GM23338 (cell line): ENCODE data around the gene CFAP299. TPM values are rescaled to one million over a fixed set of nuclear protein-coding genes. Genes with fewer than 3 reads are reported as not detected.

Source experiments
- ATAC-seq: fragments of 200-7000 bp; cut with Tn5 transposase; 3 replicates; pipeline ENCODE4 v1.9.1; 2020
- DNase-seq: peaks from one replicate; pipeline ENCODE4 v3.0.0-alpha.2; 2015; ENCODE audit warnings: low spot score
- H2AFZ ChIP-seq: fragments of 200-600 bp; sonication (generic); 2 replicates; pipeline ENCODE4 v1.8.0; 2016; ENCODE audit warnings: antibody characterized with exemption, mild to moderate bottlenecking, moderate library complexity
- H3F3A ChIP-seq: fragments of 200-600 bp; sonication (generic); replicated peaks from 2 replicates; pipeline ENCODE4 v1.8.0; 2017; ENCODE audit warnings: antibody characterized with exemption, mixed run types, low read depth
- H3K27ac ChIP-seq: fragments of 200-600 bp; sonication (generic); 2 replicates; pipeline ENCODE4 v1.6.1; 2016; ENCODE audit warnings: low read depth
- H3K27me3 ChIP-seq: fragments of 200-600 bp; sonication (generic); 2 replicates; pipeline ENCODE4 v1.8.0; 2016; ENCODE audit warnings: mild to moderate bottlenecking, mixed run types, moderate library complexity; ENCODE audit not compliant: insufficient read depth
- H3K36me3 ChIP-seq: fragments of 200-600 bp; sonication (generic); 2 replicates; pipeline ENCODE4 v1.8.0; 2016; ENCODE audit warnings: mild to moderate bottlenecking; ENCODE audit not compliant: insufficient read depth
- H3K4me1 ChIP-seq: fragments of 200-600 bp; sonication (generic); 2 replicates; pipeline ENCODE4 v1.8.0; 2016; ENCODE audit warnings: mild to moderate bottlenecking, moderate library complexity; ENCODE audit not compliant: insufficient read depth
- H3K4me2 ChIP-seq: fragments of 200-600 bp; sonication (generic); 2 replicates; pipeline ENCODE4 v1.7.1; 2017; ENCODE audit warnings: mixed run types
- H3K4me3 ChIP-seq: fragments of 200-600 bp; sonication (generic); 2 replicates; pipeline ENCODE4 v1.6.1; 2016; ENCODE audit warnings: mixed run types
- H3K79me2 ChIP-seq: fragments of 200-600 bp; sonication (generic); replicated peaks from 2 replicates; pipeline ENCODE4 v1.8.0; 2017; ENCODE audit warnings: mild to moderate bottlenecking; ENCODE audit not compliant: insufficient read depth
- H3K9me2 ChIP-seq: fragments of 200-600 bp; sonication (generic); 2 replicates; pipeline ENCODE4 v1.8.0; 2017; ENCODE audit not compliant: insufficient read depth
- H4K20me1 ChIP-seq: fragments of 200-600 bp; sonication (generic); replicated peaks from 2 replicates; pipeline ENCODE4 v1.8.0; 2017; ENCODE audit warnings: mild to moderate bottlenecking; ENCODE audit not compliant: insufficient read depth
- H3K27ac Mint-ChIP-seq: 2 replicates; pipeline ENCODE4 v1.8.0; 2020; ENCODE audit warnings: inconsistent platforms, mild to moderate bottlenecking, moderate library complexity, mixed read lengths
- H3K27me3 Mint-ChIP-seq: 3 replicates; pipeline ENCODE4 v1.8.0; 2022; ENCODE audit warnings: low read depth, mild to moderate bottlenecking, moderate library complexity, mixed read lengths, inconsistent platforms; ENCODE audit not compliant: insufficient read depth, poor library complexity
- H3K36me3 Mint-ChIP-seq: 3 replicates; pipeline ENCODE4 v1.8.0; 2021; ENCODE audit warnings: low read depth, mild to moderate bottlenecking, inconsistent platforms, moderate library complexity, mixed read lengths
- H3K4me1 Mint-ChIP-seq: 3 replicates; pipeline ENCODE4 v1.8.0; 2020; ENCODE audit warnings: mild to moderate bottlenecking, inconsistent platforms, mixed read lengths
- H3K4me3 Mint-ChIP-seq: 3 replicates; pipeline ENCODE4 v1.8.0; 2021; ENCODE audit warnings: moderate library complexity, mild to moderate bottlenecking, inconsistent platforms, mixed read lengths
- H3K9me3 Mint-ChIP-seq: 3 replicates; pipeline ENCODE4 v1.8.0; 2020; ENCODE audit warnings: moderate library complexity, mild to moderate bottlenecking, inconsistent platforms, mixed read lengths
- CREB1 ChIP-seq: fragments of 250-450 bp; sonication (Bioruptor Pico); IDR thresholded peaks from 2 replicates; pipeline ENCODE4 v1.5.0; 2020; ENCODE audit warnings: low read depth, mild to moderate bottlenecking, moderate library complexity
- EZH2 ChIP-seq: fragments of 200-600 bp; sonication (generic); IDR thresholded peaks from one replicate; pipeline ENCODE4 v1.8.0; 2017; ENCODE audit warnings: antibody characterized with exemption, mild to moderate bottlenecking, low read depth; ENCODE audit not compliant: unreplicated experiment
- JUNB ChIP-seq: IDR thresholded peaks from one replicate; pipeline ENCODE4 v1.6.1; 2016; ENCODE audit warnings: antibody characterized with exemption; ENCODE audit not compliant: unreplicated experiment
- NANOG ChIP-seq: IDR thresholded peaks from 2 replicates; pipeline ENCODE4 v1.6.1; 2016; ENCODE audit warnings: antibody characterized with exemption, borderline replicate concordance
- POLR2AphosphoS5 ChIP-seq: IDR thresholded peaks from 2 replicates; pipeline ENCODE4 v1.6.1; 2016; ENCODE audit warnings: antibody characterized with exemption, low read depth
- REST ChIP-seq: IDR thresholded peaks from one replicate; pipeline ENCODE4 v1.6.1; 2018; ENCODE audit warnings: antibody characterized with exemption; ENCODE audit not compliant: unreplicated experiment
- STAT1 ChIP-seq: IDR thresholded peaks from one replicate; pipeline ENCODE4 v1.6.1; 2016; ENCODE audit warnings: antibody characterized with exemption; ENCODE audit not compliant: unreplicated experiment
- ZNF114 ChIP-seq: fragments of 250-450 bp; sonication (Bioruptor Pico); IDR thresholded peaks from 2 replicates; pipeline ENCODE4 v1.5.0; 2020; ENCODE audit warnings: mild to moderate bottlenecking, moderate library complexity
- ZNF331 ChIP-seq: fragments of 250-450 bp; sonication (Bioruptor Pico); IDR thresholded peaks from 2 replicates; pipeline ENCODE4 v1.5.0; 2020; ENCODE audit warnings: low read depth, mild to moderate bottlenecking, moderate library complexity
- polyA plus RNA-seq: library from polyadenylated mRNA; unstranded; fragments of >200 nt; fragmentation: Nextera tagmentation; extraction: Ambion mirVana; gene quantifications from 2 replicates; pipeline ENCODE4 v1.2.1, GENCODE V29; 2016
- total RNA-seq: library from RNA; depleted of rRNA; stranded (reverse); fragments of >200 nt; shearing (Covaris generic); gene quantifications from 2 replicates; pipeline ENCODE4 v1.2.3, GENCODE V29; 2014
- TF ChIP-seq, protein P1 (sequence below), 2 experiments: fragments of 200-600 bp in 1 of 2; sonication (generic) in 1 of 2; conservative IDR thresholded peaks; 2 replicates each; pipeline versions ENCODE4 v1.5.1 to v1.6.1; 2016 to 2017; ENCODE audit warnings: antibody characterized with exemption in 2 of 2, low read depth in 2 of 2, mild to moderate bottlenecking in 2 of 2, moderate library complexity in 1 of 2
- TF ChIP-seq, protein P2 (sequence below): IDR thresholded peaks from 2 replicates; pipeline ENCODE4 v1.6.1; 2016; ENCODE audit warnings: antibody characterized with exemption

Gene CFAP299
- total and polyA plus RNA-seq, 2 experiments from 2014 or later, result not detected

GRCh38 chr4:80417019-80417418 is 81.5 kb downstream of the CFAP299 start:
- Histone ChIP-seq H3K27ac (no peak overlapping the region), H3K4me1 (peaks cover 7% of the 10 kb centered on the region), H3K9me2 (peaks cover 8% of the 10 kb centered on the region; the same call in 1 of the 2 replicates), H4K20me1 (no peaks in the 10 kb centered on the region), H3K4me2 (no peak overlapping the region), H2AFZ (peak overlapping the region; percentile 14; the same call in 1 of the 2 replicates), H3F3A (no peaks in the 10 kb centered on the region), H3K27me3 (no peaks in the 10 kb centered on the region), H3K36me3 (no peaks in the 10 kb centered on the region), H3K4me3 (no peak overlapping the region), H3K79me2 (no peaks in the 10 kb centered on the region)
- no peaks in the 10 kb centered on the region for H3K27me3 Mint-ChIP-seq
- TF ChIP-seq POLR2AphosphoS5, result no peak
- TF ChIP-seq, protein P1, sequence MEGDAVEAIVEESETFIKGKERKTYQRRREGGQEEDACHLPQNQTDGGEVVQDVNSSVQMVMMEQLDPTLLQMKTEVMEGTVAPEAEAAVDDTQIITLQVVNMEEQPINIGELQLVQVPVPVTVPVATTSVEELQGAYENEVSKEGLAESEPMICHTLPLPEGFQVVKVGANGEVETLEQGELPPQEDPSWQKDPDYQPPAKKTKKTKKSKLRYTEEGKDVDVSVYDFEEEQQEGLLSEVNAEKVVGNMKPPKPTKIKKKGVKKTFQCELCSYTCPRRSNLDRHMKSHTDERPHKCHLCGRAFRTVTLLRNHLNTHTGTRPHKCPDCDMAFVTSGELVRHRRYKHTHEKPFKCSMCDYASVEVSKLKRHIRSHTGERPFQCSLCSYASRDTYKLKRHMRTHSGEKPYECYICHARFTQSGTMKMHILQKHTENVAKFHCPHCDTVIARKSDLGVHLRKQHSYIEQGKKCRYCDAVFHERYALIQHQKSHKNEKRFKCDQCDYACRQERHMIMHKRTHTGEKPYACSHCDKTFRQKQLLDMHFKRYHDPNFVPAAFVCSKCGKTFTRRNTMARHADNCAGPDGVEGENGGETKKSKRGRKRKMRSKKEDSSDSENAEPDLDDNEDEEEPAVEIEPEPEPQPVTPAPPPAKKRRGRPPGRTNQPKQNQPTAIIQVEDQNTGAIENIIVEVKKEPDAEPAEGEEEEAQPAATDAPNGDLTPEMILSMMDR (conservative IDR thresholded peaks at IDR 0.05; ENCODE audit: low read depth in 2 of 2), result no peak
- ATAC-seq (no peak), DNase-seq (no peak)
- H3K4me1 Mint-ChIP-seq, result peaks cover 25% of the 10 kb centered on the region
- no peak overlapping the region for H3K27ac Mint-ChIP-seq
- no peaks in the 10 kb centered on the region for H3K9me3 Mint-ChIP-seq
- no peak overlapping the region for H3K4me3 Mint-ChIP-seq
- H3K36me3 Mint-ChIP-seq, result no peaks in the 10 kb centered on the region

GRCh38 chr4:80419946-80420345 is 84.4 kb downstream of the CFAP299 start:
- Histone ChIP-seq H3K27me3 (no peaks in the 10 kb centered on the region), H3F3A (no peaks in the 10 kb centered on the region), H3K4me3 (no peak overlapping the region), H3K36me3 (no peaks in the 10 kb centered on the region), H3K9me2 (peaks cover 8% of the 10 kb centered on the region; the same call in 1 of the 2 replicates), H3K4me2 (no peak overlapping the region), H2AFZ (no peak overlapping the region), H4K20me1 (no peaks in the 10 kb centered on the region), H3K79me2 (no peaks in the 10 kb centered on the region), H3K27ac (no peak overlapping the region), H3K4me1 (peaks cover 7% of the 10 kb centered on the region)
- Mint-ChIP-seq H3K27me3 (no peaks in the 10 kb centered on the region), H3K27ac (no peak overlapping the region), H3K4me3 (no peak overlapping the region), H3K36me3 (no peaks in the 10 kb centered on the region), H3K9me3 (no peaks in the 10 kb centered on the region), H3K4me1 (peaks cover 25% of the 10 kb centered on the region)
- no peak for TF ChIP-seq CREB1 (CRISPR knock-in tag)
- no peak for DNase-seq
- ATAC-seq, result peak; percentile 36; the same call in 2 of the 3 replicates

DNA sequence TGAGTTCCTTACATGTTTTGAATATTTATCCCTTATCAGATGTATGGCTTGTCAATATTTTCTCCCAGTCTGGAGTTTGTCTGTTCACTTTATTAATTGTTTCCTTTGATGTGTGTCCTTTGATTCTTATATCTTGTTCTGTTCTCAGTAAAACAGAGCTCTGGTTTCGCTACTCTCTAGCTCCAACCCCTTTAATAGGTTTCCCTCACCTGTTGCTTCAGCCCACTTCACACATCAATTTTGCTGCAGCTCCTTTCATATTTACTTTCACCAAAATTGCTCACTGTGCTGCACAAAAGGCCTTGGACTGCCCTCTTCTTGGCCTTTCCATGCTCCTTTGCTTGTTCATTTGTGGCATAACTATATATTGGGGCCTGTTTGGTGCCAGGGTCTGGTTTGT is 85.1 kb downstream of the CFAP299 start:
- Histone ChIP-seq H3K27me3 (no peaks in the 10 kb centered on the region), H3F3A (no peaks in the 10 kb centered on the region), H3K4me3 (no peak overlapping the region), H3K27ac (no peak overlapping the region), H4K20me1 (no peaks in the 10 kb centered on the region), H3K4me1 (peaks cover 7% of the 10 kb centered on the region), H3K36me3 (no peaks in the 10 kb centered on the region), H3K9me2 (peaks cover 8% of the 10 kb centered on the region; the same call in 1 of the 2 replicates), H3K4me2 (no peak overlapping the region), H2AFZ (no peak overlapping the region), H3K79me2 (no peaks in the 10 kb centered on the region)
- H3K27me3 Mint-ChIP-seq, result no peaks in the 10 kb centered on the region
- no peak for ATAC-seq
- peak overlapping the region; percentile 55; the same call in 1 of the 2 replicates for H3K27ac Mint-ChIP-seq
- H3K4me1 Mint-ChIP-seq, result peaks cover 25% of the 10 kb centered on the region
- H3K4me3 Mint-ChIP-seq, result no peak overlapping the region
- DNase-seq, result no peak
- no peaks in the 10 kb centered on the region for H3K9me3 Mint-ChIP-seq
- no peaks in the 10 kb centered on the region for H3K36me3 Mint-ChIP-seq
- TF ChIP-seq ZNF114 (no peak), JUNB (no peak), ZNF331 (CRISPR knock-in tag) (no peak), EZH2 (no peak), NANOG (no peak), STAT1 (no peak), REST (no peak), POLR2AphosphoS5 (no peak)
- TF ChIP-seq, protein P1 (conservative IDR thresholded peaks at IDR 0.05; ENCODE audit: low read depth in 2 of 2), result no peak
- TF ChIP-seq, protein P2, sequence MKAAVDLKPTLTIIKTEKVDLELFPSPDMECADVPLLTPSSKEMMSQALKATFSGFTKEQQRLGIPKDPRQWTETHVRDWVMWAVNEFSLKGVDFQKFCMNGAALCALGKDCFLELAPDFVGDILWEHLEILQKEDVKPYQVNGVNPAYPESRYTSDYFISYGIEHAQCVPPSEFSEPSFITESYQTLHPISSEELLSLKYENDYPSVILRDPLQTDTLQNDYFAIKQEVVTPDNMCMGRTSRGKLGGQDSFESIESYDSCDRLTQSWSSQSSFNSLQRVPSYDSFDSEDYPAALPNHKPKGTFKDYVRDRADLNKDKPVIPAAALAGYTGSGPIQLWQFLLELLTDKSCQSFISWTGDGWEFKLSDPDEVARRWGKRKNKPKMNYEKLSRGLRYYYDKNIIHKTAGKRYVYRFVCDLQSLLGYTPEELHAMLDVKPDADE, result no peak
